Ishikawa (cell line): ENCODE results near the gene WDSUB1.

Experiments
- CEBPB ChIP-seq: IDR thresholded peaks from 2 replicates; pipeline ENCODE4 v1.6.1; 2012
- CREB1 ChIP-seq: IDR thresholded peaks from 2 replicates; pipeline ENCODE4 v1.6.1; 2012; ENCODE audit warnings: low read depth
- EGR1 ChIP-seq: IDR thresholded peaks from 2 replicates; pipeline ENCODE4 v1.6.1; 2012
- EP300 ChIP-seq: IDR thresholded peaks from 2 replicates; pipeline ENCODE4 v1.6.1; 2012; ENCODE audit warnings: borderline replicate concordance
- FOXM1 ChIP-seq: IDR thresholded peaks from 2 replicates; pipeline ENCODE4 v1.6.1; 2012; ENCODE audit warnings: low read depth, borderline replicate concordance
- MAX ChIP-seq: IDR thresholded peaks from 2 replicates; pipeline ENCODE4 v1.6.1; 2012
- NFIC ChIP-seq: IDR thresholded peaks from 2 replicates; pipeline ENCODE4 v1.6.1; 2012
- RAD21 ChIP-seq: IDR thresholded peaks from 2 replicates; pipeline ENCODE4 v1.6.1; 2012; ENCODE audit warnings: low read depth
- REST ChIP-seq: IDR thresholded peaks from 2 replicates; pipeline ENCODE4 v1.6.1; 2012; ENCODE audit warnings: low read depth, mild to moderate bottlenecking
- TAF1 ChIP-seq: IDR thresholded peaks from 2 replicates; pipeline ENCODE4 v1.6.1; 2012; ENCODE audit warnings: low read depth, mild to moderate bottlenecking
- TCF12 ChIP-seq: IDR thresholded peaks from 2 replicates; pipeline ENCODE4 v1.6.1; 2012; ENCODE audit warnings: low read depth
- TEAD4 ChIP-seq: IDR thresholded peaks from 2 replicates; pipeline ENCODE4 v1.6.1; 2012
- USF1 ChIP-seq: IDR thresholded peaks from 2 replicates; pipeline ENCODE4 v1.6.1; 2012
- YY1 ChIP-seq: IDR thresholded peaks from 2 replicates; pipeline ENCODE4 v1.6.1; 2012; ENCODE audit warnings: low read depth
- ZBTB7A ChIP-seq: IDR thresholded peaks from 2 replicates; pipeline ENCODE4 v1.6.1; 2012; ENCODE audit warnings: low read depth

Gene WDSUB1

GRCh38 chr2:159252905-159253304, 33.6 kb downstream of the WDSUB1 start:
- TF ChIP-seq CEBPB (peak; percentile 72), YY1 (no peak), TEAD4 (no peak), NFIC (no peak)

- TF ChIP-seq TEAD4: no peak
- no peak for TF ChIP-seq FOXM1
- no peak for TF ChIP-seq CEBPB
- no peak for TF ChIP-seq EGR1
- no peak for TF ChIP-seq EP300
- no peak for TF ChIP-seq NFIC
- no peak for TF ChIP-seq TCF12
- TF ChIP-seq YY1: no peak
- no peak for TF ChIP-seq REST
- no peak for TF ChIP-seq MAX
- no peak for TF ChIP-seq TAF1
These were observed 35.0 kb downstream of the WDSUB1 start for GRCh38 chr2:159251296-159252173.

- TF ChIP-seq EGR1 (no peak), RAD21 (peak; percentile 25), USF1 (peak; percentile 48; the same call in 1 of the 2 replicates), YY1 (peak; percentile 64; the same call in 1 of the 2 replicates), FOXM1 (no peak), NFIC (peak; percentile 56), TEAD4 (peak; percentile 85), MAX (peak; percentile 31; the same call in 1 of the 2 replicates), TCF12 (peak; percentile 75), ZBTB7A (no peak), REST (no peak), CEBPB (peak; percentile 23; the same call in 1 of the 2 replicates), TAF1 (no peak), EP300 (peak; percentile 75; the same call in 1 of the 2 replicates), CREB1 (no peak)
These were observed 36.4 kb downstream of the WDSUB1 start for GRCh38 chr2:159249990-159250715.

- TF ChIP-seq TCF12: no peak
- TF ChIP-seq MAX: no peak
- no peak for TF ChIP-seq FOXM1
- no peak for TF ChIP-seq REST
- TF ChIP-seq ZBTB7A: no peak
- no peak for TF ChIP-seq RAD21
- no peak for TF ChIP-seq TEAD4
- TF ChIP-seq EGR1: no peak
- no peak for TF ChIP-seq EP300
- TF ChIP-seq TAF1: no peak
- no peak for TF ChIP-seq NFIC
- no peak for TF ChIP-seq YY1
- no peak for TF ChIP-seq CEBPB
- no peak for TF ChIP-seq CREB1
- no peak for TF ChIP-seq USF1
These were observed 40.0 kb downstream of the WDSUB1 start for GRCh38 chr2:159246325-159246988.
